ENCODE measurements around the gene NGLY1. TPM values are rescaled to one million over a fixed set of nuclear protein-coding genes. Genes with fewer than 3 reads are reported as not detected.

The NGLY1 gene
- total RNA-seq, 1 donor, result 30.4 TPM

GRCh38 chr3:25748189-25748588, 35.1 kb downstream of the NGLY1 start:
- no peak overlapping the region for H3K4me3 ChIP-seq (ENCODE audit: low read depth, low read length)
- TF ChIP-seq, protein P1, sequence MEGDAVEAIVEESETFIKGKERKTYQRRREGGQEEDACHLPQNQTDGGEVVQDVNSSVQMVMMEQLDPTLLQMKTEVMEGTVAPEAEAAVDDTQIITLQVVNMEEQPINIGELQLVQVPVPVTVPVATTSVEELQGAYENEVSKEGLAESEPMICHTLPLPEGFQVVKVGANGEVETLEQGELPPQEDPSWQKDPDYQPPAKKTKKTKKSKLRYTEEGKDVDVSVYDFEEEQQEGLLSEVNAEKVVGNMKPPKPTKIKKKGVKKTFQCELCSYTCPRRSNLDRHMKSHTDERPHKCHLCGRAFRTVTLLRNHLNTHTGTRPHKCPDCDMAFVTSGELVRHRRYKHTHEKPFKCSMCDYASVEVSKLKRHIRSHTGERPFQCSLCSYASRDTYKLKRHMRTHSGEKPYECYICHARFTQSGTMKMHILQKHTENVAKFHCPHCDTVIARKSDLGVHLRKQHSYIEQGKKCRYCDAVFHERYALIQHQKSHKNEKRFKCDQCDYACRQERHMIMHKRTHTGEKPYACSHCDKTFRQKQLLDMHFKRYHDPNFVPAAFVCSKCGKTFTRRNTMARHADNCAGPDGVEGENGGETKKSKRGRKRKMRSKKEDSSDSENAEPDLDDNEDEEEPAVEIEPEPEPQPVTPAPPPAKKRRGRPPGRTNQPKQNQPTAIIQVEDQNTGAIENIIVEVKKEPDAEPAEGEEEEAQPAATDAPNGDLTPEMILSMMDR (IDR thresholded peaks at IDR 0.05; ENCODE audit: insufficient read depth, low read length), result no peak
- DNase-seq (ENCODE audit: low read depth), result no peak

- DNase-seq (ENCODE audit: low read depth), result no peak
- TF ChIP-seq, protein P1 (IDR thresholded peaks at IDR 0.05; ENCODE audit: insufficient read depth, low read length), result no peak
Measured at GRCh38 chr3:25747033-25747432, 36.2 kb downstream of the NGLY1 start.

DNA sequence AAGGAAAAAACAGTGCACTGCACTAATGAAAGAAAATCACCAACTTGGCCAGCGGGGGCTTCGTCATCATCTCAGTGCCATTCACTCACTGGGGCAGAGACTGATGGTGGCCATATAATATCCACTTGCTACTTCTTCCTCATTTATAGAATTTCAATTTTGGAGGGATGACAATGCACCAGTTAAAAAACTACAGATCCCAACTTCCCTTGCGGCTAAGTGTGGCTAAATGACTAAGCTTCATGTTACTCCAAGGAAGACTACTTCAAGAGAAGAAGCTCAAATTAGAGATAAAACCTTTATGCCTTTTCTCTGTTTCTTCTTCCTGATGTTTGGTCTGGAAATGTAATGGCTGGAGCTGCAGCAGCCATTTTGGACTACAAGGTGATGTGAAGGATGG, 38.8 kb downstream of the NGLY1 start:
- no peak for DNase-seq (ENCODE audit: low read depth)
- no peak overlapping the region for H3K4me3 ChIP-seq (ENCODE audit: low read depth, low read length)
- TF ChIP-seq, protein P1 (IDR thresholded peaks at IDR 0.05; ENCODE audit: insufficient read depth, low read length), result no peak

More at GRCh38 chr3:25747033-25747432, 36.2 kb downstream of the NGLY1 start:
- H3K4me3 ChIP-seq (ENCODE audit: low read depth, low read length), result no peak overlapping the region

GRCh38 chr3:25728101-25728500, 55.1 kb downstream of the NGLY1 start:
- H3K4me3 ChIP-seq (ENCODE audit: low read depth, low read length), result no peak overlapping the region
- DNase-seq (ENCODE audit: low read depth), result no peak
- TF ChIP-seq, protein P1 (IDR thresholded peaks at IDR 0.05; ENCODE audit: insufficient read depth, low read length), result no peak

DNA sequence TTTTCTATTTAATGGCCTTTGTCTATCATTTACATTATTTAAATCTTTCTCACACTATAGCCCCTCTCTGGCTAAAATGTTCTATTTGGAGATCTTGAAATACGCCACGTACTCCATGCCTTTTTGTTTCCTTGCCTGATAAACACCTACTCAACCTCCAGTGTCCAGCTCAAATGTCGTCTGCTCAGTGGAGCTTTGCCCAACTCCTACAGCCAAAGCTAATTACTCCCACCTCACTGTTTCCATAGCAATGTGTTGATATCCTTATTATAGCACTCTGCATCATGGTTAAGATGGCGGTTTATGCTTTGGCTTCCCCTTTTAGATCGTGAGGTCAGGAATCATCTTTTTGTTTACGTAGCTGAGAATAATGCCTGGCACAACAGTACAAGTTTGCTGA, 55.9 kb downstream of the NGLY1 start:
- no peak for DNase-seq (ENCODE audit: low read depth)
- no peak overlapping the region for H3K4me3 ChIP-seq (ENCODE audit: low read depth, low read length)
- TF ChIP-seq, protein P1 (IDR thresholded peaks at IDR 0.05; ENCODE audit: insufficient read depth, low read length), result no peak

DNA sequence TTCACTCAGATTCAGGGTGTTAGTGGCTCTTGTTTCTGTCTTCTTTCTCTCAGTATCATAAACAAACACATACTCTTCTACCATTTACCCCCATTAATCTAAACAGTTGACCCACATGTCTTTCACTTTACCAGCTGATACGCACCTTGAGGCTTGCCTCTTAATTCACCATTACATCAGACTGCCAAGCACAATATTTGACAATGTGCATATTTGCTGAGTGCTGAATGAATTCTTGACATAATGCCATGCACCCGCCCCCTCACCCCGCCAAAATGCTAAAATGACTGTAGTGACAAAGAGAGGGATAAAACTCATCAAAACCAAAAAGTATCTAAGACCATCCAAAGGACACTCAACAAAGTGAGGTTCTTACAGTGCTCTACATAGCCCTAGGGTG, 57.4 kb downstream of the NGLY1 start:
- no peak overlapping the region for H3K4me3 ChIP-seq (ENCODE audit: low read depth, low read length)
- TF ChIP-seq, protein P1 (IDR thresholded peaks at IDR 0.05; ENCODE audit: insufficient read depth, low read length), result no peak
- DNase-seq (ENCODE audit: low read depth), result peak; percentile 3

GRCh38 chr3:25724948-25725645, 58.1 kb downstream of the NGLY1 start:
- TF ChIP-seq, protein P1 (IDR thresholded peaks at IDR 0.05; ENCODE audit: insufficient read depth, low read length), result no peak
- H3K4me3 ChIP-seq (ENCODE audit: low read depth, low read length), result no peak overlapping the region
- no peak for DNase-seq (ENCODE audit: low read depth)
